Activated naive CD4-positive, alpha-beta T cell treated with anti-CD3 and anti-CD28 coated beads, Interleukin-2, amount 50 U/mL, for 24 hours (primary cell): Measurements from ENCODE around the gene TAPT1.
A peak's percentile ranks its signal among the peaks of the same experiment; 100 is the strongest.

Experiments used
- H3K27ac Mint-ChIP-seq: one replicate; pipeline ENCODE4 v1.8.0; 2021; ENCODE audit warnings: mild to moderate bottlenecking, mixed read lengths
- H3K27me3 Mint-ChIP-seq: one replicate; pipeline ENCODE4 v1.8.0; 2021; ENCODE audit warnings: mixed read lengths
- H3K36me3 Mint-ChIP-seq: one replicate; pipeline ENCODE4 v1.8.0; 2021; ENCODE audit warnings: mixed read lengths
- H3K4me1 Mint-ChIP-seq: one replicate; pipeline ENCODE4 v1.8.0; 2021; ENCODE audit warnings: mixed read lengths
- H3K4me3 Mint-ChIP-seq: one replicate; pipeline ENCODE4 v1.8.0; 2021; ENCODE audit warnings: mild to moderate bottlenecking, mixed read lengths
- H3K9me3 Mint-ChIP-seq: one replicate; pipeline ENCODE4 v1.8.0; 2021; ENCODE audit warnings: mixed read lengths

Gene TAPT1

DNA sequence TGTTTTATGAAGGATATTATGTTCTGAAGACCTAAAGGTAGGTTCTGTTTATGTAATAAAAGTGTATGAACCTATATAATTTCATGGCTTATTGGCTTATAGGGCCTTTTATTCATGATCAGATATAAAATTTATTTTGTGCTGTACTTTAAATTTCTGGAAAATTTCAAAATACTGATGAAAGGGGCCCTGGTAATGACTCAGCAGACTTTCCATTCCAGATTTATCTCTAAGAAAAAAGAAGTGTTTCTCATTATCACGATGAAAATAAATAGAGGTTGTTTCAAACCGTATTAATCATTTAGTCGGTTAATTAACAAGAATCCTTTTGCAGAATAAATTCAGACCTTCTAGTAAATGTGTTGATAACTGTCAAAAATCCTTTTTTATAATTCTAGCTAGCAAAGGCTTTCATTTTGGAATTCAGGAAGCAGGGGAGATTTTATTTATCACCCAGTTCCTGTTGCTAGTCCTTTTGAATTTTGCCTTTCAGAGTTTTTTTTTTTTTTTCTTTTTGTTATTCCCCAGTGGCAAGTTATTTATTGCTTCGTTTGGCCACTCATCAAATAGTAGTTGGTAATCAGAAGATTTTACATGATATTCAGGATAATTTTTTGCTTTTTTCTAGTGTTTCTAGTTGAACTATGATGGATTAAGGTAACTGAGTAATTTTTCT is 5.4 kb upstream of the TAPT1 start:
- H3K9me3 Mint-ChIP-seq: no peaks in the 10 kb centered on the region
- H3K36me3 Mint-ChIP-seq: no peaks in the 10 kb centered on the region
- no peaks in the 10 kb centered on the region for H3K27me3 Mint-ChIP-seq
- H3K27ac Mint-ChIP-seq: peak overlapping the region; percentile 76
- peak overlapping the region; percentile 9 for H3K4me3 Mint-ChIP-seq
- peaks cover 40% of the 10 kb centered on the region for H3K4me1 Mint-ChIP-seq

GRCh38 chr4:16230308-16230707 is 4.0 kb upstream of the TAPT1 start:
- H3K9me3 Mint-ChIP-seq: no peaks in the 10 kb centered on the region
- H3K27me3 Mint-ChIP-seq: no peaks in the 10 kb centered on the region
- H3K4me3 Mint-ChIP-seq: no peak overlapping the region
- H3K36me3 Mint-ChIP-seq: no peaks in the 10 kb centered on the region
- H3K4me1 Mint-ChIP-seq: peaks cover 40% of the 10 kb centered on the region
- H3K27ac Mint-ChIP-seq: peak overlapping the region; percentile 70

DNA sequence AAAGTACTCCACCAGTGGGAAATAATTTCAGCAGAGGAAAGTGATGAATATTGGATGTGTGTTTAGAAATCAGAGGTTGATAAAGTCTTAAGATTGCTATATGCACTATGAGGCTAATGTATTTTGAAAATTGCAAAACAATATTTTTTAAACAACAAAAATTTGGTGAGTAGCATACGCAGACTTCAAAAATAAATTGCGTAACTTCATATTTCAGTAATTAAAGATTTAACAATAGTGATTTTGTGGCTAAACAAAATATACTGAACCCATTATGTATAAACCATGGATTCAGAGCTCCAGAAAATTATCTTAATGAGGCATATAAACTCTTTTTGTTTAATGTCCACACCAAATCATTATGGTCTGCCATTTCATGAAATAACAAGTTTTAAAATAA is 3.3 kb upstream of the TAPT1 start:
- Mint-ChIP-seq H3K4me3 (no peak overlapping the region), H3K9me3 (no peaks in the 10 kb centered on the region), H3K27me3 (no peaks in the 10 kb centered on the region), H3K36me3 (no peaks in the 10 kb centered on the region), H3K4me1 (peaks cover 47% of the 10 kb centered on the region), H3K27ac (peak overlapping the region; percentile 4)

DNA sequence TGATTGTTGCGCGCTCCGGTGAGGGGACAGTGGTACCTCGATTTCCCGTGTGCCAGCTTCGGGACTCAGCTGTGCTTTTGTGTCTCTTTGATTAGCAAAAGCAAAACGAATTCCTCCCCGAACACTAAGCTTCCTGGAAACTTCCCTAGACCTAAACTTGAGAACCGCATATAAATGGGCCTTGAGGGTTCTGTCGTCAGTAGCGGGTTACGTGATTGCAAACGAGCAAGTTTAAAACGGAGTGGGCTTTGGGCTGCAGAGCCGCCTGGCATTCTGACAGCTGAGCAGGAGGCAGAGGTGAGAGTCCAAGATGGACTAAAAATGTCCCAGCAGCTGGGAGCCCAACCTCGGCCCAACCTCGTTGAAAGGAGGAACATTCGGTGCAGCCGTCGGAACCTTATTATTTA is 1.2 kb upstream of the TAPT1 start:
- Mint-ChIP-seq H3K36me3 (no peaks in the 10 kb centered on the region), H3K27ac (peak overlapping the region; percentile 97), H3K4me1 (peaks cover 65% of the 10 kb centered on the region), H3K9me3 (no peaks in the 10 kb centered on the region), H3K27me3 (no peaks in the 10 kb centered on the region), H3K4me3 (peak overlapping the region; percentile 92)

DNA sequence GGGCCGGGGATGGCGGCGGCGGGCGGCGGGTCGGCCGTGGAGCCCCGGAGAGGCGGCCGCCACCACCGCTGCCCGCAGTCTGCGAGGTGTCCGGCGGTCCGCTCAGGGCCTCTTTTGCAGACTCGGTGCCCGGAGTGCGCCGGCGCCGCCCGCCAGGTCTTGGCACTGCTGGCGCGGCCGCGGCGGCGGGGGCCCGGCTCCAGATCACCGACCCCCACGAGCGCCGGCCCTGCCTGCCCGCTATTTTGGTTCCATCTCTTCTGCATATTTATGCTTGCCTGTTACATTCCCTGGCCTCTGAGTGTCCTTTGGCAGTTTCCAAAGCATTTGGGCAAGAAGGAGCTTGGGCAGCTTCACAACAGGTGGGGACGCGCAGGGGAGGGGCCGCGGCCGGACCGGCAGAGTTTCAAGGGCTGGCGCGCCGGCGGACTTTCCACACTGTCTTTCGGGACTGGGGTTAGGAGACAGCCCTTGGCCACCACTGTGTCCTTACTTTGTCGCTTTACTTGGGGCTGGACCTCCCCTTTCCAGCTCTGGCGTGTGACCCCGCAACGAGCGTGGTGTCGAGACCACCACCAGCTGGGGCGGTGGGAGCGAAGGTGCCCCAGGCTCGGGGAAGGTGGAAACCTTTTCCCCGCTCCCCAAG is 668 bp upstream of the TAPT1 start:
- Mint-ChIP-seq H3K27me3 (no peaks in the 10 kb centered on the region), H3K4me1 (peaks cover 65% of the 10 kb centered on the region), H3K9me3 (no peaks in the 10 kb centered on the region), H3K27ac (peak overlapping the region; percentile 97), H3K4me3 (peak overlapping the region; percentile 92), H3K36me3 (no peaks in the 10 kb centered on the region)

DNA sequence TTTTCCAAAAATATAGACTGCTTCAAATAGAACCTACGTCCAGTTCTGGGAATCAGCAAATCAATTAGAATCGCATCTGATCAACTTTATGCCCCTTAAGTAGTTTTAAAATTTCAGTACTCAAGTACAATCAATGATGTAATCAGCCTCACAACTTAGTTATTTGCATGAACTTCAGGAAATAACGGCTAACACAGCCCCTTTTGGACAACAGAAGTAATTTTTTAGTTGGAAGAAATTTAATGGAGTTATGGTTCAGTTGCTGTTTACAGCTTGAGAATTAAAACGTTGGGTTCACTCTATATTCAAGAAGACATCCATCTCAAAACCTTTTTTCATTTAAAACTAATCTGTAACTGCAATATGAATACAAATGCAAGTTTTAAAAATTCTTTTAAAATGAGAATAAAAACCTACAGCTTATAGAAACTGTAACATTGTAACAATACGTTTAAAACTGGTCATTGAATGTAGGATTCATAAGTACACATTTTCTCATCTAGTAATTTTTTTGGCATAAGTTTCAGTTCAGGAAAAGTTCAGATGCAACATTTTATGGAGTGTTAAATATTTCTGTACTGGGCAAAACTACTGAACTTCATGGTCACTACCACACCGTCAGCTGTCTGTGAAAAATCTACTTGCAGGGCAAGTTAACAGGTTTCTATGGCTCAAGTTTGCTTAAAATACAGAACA is 956 bp downstream of the TAPT1 start:
- Mint-ChIP-seq H3K27me3 (no peaks in the 10 kb centered on the region), H3K36me3 (peaks cover 2% of the 10 kb centered on the region), H3K4me3 (peak overlapping the region; percentile 84), H3K27ac (peak overlapping the region; percentile 84), H3K9me3 (no peaks in the 10 kb centered on the region), H3K4me1 (peaks cover 55% of the 10 kb centered on the region)

DNA sequence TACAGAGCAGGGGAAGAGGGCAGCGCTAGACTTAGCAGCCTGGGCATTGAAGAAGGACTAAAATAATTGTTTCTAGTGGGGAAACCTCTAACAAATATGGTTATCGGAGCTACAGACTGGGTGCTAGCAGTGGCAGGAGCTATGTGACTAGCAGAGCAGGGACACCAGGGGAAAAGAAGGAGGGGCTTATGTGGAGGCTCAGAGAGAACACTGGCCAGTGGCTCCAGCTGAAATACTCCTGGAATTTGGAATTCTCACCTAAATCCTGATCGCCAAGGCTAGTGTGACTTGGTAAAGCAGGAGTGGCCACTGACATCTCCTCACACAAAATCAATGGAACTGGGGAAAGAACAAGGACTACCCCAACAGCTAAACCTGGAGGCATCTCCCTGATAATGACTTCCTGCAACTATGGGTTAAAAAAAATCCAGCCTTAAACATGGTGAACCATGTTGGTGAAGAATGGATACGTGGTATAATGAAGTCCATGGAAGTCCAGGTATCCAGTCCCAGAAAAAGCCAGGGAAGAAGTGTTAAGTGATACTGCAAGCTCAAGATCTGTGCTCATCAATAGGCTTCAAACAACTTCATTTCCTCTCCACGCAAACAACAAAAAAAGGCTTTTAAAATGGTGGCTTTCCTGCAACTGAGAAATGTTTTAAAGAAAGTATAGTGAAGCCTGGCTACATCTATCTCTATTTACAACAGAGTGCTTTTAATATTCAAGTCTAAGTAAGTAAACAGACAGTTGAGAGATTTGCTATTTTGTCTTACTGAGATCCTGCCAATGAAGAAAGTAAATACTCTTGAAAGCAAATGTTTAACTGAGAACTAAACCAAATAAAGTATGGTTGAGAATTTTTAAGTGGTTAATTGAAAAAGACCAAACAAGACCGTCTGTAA is 1.8 kb downstream of the TAPT1 start:
- H3K36me3 Mint-ChIP-seq: peaks cover 4% of the 10 kb centered on the region
- no peaks in the 10 kb centered on the region for H3K27me3 Mint-ChIP-seq
- H3K4me1 Mint-ChIP-seq: peaks cover 58% of the 10 kb centered on the region
- peak overlapping the region; percentile 84 for H3K4me3 Mint-ChIP-seq
- peak overlapping the region; percentile 56 for H3K27ac Mint-ChIP-seq
- H3K9me3 Mint-ChIP-seq: no peaks in the 10 kb centered on the region

DNA sequence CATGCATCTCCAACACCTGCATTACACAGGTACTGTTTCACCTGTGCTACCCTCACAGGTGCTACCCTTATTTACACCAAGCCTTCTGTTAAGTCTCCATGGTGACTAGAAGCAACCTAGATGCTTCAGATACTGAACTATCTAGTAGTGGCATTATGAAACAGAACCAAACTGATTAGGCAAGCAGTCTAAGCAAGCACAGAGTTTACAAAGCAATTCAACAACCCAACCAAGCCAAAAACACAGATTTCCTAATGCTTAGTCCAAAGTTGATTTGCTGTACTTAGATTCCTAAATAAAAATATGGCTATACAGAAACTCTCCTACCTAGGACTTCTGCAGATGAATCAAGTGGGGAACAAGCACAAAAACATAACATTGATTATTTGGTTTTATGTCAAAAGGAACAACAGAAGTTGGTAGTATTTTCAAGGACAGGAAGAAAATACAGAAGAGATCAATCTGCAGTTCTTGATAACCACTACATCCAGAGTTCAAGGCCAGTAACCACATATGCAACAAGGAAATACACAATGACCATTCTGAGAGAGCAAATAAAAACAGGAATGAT is 3.2 kb downstream of the TAPT1 start:
- Mint-ChIP-seq H3K4me3 (peak overlapping the region; percentile 84), H3K27ac (peak overlapping the region; percentile 2), H3K4me1 (peaks cover 56% of the 10 kb centered on the region), H3K36me3 (peaks cover 8% of the 10 kb centered on the region), H3K27me3 (no peaks in the 10 kb centered on the region), H3K9me3 (no peaks in the 10 kb centered on the region)

DNA sequence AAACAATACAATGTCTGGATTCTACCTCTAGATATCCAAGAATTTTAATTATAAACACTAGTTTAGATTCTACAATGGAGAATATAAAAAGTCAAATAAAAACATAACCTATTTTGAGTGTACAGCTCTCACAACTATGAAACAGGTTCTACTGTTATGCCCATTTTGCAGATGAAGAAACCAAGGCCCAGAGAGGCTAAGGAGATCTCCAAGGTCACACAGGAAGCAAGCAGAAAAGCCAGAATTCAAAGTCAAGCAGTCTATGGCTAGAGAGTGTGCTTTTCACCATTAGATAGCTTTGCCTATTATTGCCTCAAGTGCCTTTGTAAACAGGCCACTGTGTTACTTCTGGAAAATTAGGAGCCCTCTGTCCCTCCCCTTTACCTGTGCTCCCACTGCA is 7.3 kb downstream of the TAPT1 start:
- Mint-ChIP-seq H3K36me3 (peaks cover 15% of the 10 kb centered on the region), H3K27ac (no peak overlapping the region), H3K4me1 (peaks cover 73% of the 10 kb centered on the region), H3K4me3 (no peak overlapping the region), H3K27me3 (no peaks in the 10 kb centered on the region), H3K9me3 (no peaks in the 10 kb centered on the region)

- H3K27ac Mint-ChIP-seq: peak overlapping the region; percentile 68
- H3K36me3 Mint-ChIP-seq: peaks cover 17% of the 10 kb centered on the region
- H3K4me1 Mint-ChIP-seq: peaks cover 73% of the 10 kb centered on the region
- peak overlapping the region; percentile 56 for H3K4me3 Mint-ChIP-seq
- H3K27me3 Mint-ChIP-seq: no peaks in the 10 kb centered on the region
- no peaks in the 10 kb centered on the region for H3K9me3 Mint-ChIP-seq
Observed at GRCh38 chr4:16217300-16218051, 8.8 kb downstream of the TAPT1 start.

DNA sequence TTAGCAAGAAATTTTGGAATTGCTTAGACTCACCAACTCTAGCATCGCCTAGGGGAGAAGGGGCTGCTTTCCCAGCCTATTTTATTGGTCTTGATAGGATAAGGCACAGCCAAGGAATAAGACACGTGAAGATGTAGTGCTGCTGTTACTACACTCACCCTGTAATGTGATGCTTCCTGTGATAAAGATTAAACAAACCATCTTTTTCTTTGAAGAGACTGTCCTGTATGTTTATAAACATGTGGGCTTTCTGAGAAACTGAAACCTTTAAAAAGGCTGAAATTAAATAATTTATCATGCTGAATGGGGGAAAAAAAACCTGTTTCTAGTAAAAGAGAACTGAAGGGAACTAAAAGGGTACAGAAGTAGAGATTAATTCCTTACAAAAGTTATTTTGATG is 13.2 kb downstream of the TAPT1 start:
- H3K27ac Mint-ChIP-seq: no peak overlapping the region
- peaks cover 81% of the 10 kb centered on the region for H3K4me1 Mint-ChIP-seq
- H3K36me3 Mint-ChIP-seq: peaks cover 13% of the 10 kb centered on the region
- no peaks in the 10 kb centered on the region for H3K27me3 Mint-ChIP-seq
- H3K4me3 Mint-ChIP-seq: no peak overlapping the region
- no peaks in the 10 kb centered on the region for H3K9me3 Mint-ChIP-seq

DNA sequence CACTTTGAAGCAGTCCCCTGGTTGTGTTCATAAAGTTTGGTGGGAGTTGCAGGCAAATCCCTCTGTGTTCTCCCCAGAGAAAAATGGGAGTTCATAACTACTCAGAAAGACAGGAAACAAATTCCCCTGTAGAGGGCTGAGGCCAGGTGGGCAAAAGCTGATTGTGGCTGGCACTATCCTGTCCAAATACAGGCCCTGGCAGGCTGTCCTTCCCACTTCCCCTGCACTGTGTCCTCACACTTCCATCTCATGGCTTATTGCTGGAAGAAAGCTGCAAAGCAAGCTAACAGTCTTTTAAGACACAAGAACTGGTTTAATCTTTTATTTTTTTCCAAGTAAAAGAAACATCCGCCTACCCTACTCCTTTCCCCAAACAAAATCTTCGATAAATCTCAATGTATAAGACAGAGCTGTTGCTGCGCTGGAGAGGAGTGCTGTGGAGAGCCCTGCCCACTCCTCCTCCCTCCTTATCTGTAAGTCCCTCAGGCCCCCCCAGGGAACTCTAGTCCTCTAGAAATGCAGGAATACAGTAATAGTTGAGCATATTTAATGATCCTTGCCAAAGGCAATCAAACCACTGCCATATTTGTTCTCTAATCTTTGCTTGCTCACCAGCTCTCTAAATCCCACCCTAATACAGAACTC is 14.0 kb downstream of the TAPT1 start:
- no peaks in the 10 kb centered on the region for H3K27me3 Mint-ChIP-seq
- H3K36me3 Mint-ChIP-seq: peaks cover 17% of the 10 kb centered on the region
- no peak overlapping the region for H3K27ac Mint-ChIP-seq
- H3K4me1 Mint-ChIP-seq: peaks cover 83% of the 10 kb centered on the region
- no peak overlapping the region for H3K4me3 Mint-ChIP-seq
- no peaks in the 10 kb centered on the region for H3K9me3 Mint-ChIP-seq

GRCh38 chr4:16207409-16207808 is 18.9 kb downstream of the TAPT1 start:
- no peaks in the 10 kb centered on the region for H3K9me3 Mint-ChIP-seq
- peaks cover 10% of the 10 kb centered on the region for H3K36me3 Mint-ChIP-seq
- H3K27me3 Mint-ChIP-seq: no peaks in the 10 kb centered on the region
- H3K27ac Mint-ChIP-seq: no peak overlapping the region
- peaks cover 71% of the 10 kb centered on the region for H3K4me1 Mint-ChIP-seq
- no peak overlapping the region for H3K4me3 Mint-ChIP-seq

- no peak overlapping the region for H3K4me3 Mint-ChIP-seq
- H3K27ac Mint-ChIP-seq: peak overlapping the region; percentile 63
- H3K4me1 Mint-ChIP-seq: peaks cover 66% of the 10 kb centered on the region
Observed at GRCh38 chr4:16206848-16207247, 19.4 kb downstream of the TAPT1 start.

More at GRCh38 chr4:16206848-16207247, 19.4 kb downstream of the TAPT1 start:
- Mint-ChIP-seq H3K9me3 (no peaks in the 10 kb centered on the region), H3K27me3 (no peaks in the 10 kb centered on the region), H3K36me3 (peaks cover 10% of the 10 kb centered on the region)
